GM21360 (cell line): Measurements from ENCODE around the gene ARHGAP22.
"Not testable (repeated sequence)": the region's sequence is repeated elsewhere in the genome, so short reads cannot be mapped to it uniquely, and the experiment has no call there.

Experiments
- ATAC-seq: cut with Tn5 transposase; IDR thresholded peaks from one replicate; pipeline ENCODE4 v1.9.1; 2021; ENCODE audit warnings: mild to moderate bottlenecking, moderate library complexity; ENCODE audit not compliant: unreplicated experiment

ARHGAP22 gene

DNA sequence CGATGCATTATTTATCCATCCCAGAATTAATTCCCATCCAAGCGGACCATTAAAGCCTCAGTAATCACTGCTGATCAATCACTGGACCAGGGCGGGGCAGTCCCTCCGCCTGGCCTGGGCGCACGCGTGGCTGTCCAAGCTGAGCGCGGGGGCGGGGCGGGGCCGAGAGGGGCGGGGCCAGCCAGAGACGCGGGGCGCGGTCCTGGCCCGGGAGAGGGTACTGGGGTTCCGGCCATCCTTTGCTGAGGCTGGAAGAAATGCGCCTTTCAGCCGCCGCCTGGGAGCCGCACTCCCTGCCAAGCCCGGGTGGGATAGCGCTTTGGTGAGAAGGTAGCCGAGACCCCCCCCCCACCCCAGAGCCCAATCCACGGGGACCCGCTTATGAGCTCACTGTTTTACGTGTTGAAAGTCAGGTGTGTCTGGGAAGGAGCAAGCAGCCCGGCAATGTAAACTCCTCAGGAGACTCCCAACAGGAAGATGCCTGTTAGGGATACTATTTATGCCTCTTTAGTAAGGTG is at the start of gene ARHGAP22:
Gene ARHGAP22, minus strand, starts transcription at position 83 of the 518 bp plus-strand sequence. CDS start 277 bp downstream, outside the sequence.
- no peak for ATAC-seq

GRCh38 chr10:48653944-48654698 is 49.2 kb upstream of the ARHGAP22 start:
- no peak for ATAC-seq

DNA sequence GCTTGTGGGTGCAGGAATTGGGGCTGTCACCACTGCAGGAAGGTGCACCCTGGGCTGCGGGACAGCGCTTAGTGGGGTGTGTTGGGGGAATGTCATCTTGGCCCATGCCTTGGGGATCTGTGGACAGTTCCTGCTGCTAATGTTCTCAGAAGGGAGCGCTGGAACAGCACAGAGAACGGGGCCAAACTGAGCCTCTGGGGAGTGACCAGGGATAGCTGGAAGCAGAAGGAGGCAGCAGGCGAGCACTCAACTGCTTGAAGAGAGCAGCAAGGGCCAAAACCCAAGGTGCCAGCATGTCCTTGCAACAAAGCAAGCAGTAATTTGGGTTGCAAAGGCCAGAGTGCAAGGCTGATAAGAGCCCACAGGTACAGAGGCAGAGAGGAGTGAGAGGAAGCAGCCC is 48.5 kb upstream of the ARHGAP22 start:
- no peak for ATAC-seq

GRCh38 chr10:48652344-48652743 is 47.5 kb upstream of the ARHGAP22 start:
- ATAC-seq = no peak

DNA sequence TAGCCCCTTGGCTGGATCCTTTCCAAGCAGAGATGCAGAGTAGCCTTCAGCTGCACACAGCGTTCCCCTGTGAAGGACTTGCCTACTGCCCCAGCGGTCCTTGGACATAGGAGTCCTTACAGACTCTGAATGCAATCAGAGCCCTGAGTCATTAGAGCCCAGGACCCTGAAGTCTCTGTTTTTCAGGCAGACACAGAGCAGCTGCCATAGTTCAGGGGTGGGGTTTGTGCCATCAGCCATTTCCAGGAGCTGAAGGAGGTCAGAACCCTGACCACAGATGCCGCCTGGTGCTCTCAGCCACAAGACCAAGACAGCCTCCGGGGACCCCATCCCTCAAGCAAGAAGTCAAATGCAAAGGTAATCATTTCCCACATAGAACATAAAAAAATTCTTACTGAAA is 47.0 kb upstream of the ARHGAP22 start:
- ATAC-seq = no peak

DNA sequence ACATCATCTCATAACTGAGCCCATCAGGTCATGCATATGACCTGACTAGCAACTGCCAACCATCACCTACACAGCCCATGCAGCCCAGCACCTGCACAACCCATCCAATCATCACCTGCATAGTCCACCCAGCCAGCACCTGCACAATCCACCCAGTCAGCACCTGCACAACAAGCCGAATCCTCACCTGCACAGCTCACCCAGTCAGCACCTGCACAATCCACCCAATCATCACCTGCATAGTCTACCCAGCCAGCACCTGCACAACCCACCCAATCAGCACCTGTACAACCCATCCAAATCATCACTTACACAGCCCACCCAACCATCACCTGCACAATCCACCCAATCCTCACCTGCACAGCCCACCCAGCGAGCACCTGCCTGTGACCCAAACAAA is 46.4 kb upstream of the ARHGAP22 start:
- ATAC-seq = no peak

DNA sequence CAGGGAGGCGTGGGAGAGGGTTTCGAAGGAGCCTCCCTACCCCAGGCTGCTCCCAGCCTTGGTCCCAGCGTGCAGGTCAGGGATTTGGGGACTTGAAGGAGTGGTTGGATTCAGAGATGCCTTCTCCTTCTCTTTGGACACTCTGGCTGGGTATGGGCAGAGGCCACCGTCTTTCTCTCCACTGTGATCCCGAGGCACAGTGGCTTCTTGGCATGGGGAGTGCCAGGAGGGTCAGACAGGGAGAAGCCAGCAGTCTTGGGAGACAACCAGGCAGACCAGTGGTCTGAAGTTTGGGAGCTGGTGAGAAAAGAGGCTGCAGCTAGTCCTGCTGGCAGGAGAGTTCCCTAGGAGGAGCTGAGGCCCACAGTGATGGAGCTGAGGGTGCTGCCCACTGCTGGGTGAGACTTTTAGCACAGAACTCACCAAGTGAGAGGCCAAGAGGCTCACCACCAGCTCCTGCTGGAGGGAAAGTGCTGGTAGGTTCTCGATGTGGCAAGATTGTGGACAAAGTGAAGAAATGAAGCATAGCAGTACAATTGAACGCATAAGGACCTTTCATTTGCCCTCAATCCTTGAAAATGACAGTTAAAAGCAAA is 44.6 kb upstream of the ARHGAP22 start:
- no peak for ATAC-seq

DNA sequence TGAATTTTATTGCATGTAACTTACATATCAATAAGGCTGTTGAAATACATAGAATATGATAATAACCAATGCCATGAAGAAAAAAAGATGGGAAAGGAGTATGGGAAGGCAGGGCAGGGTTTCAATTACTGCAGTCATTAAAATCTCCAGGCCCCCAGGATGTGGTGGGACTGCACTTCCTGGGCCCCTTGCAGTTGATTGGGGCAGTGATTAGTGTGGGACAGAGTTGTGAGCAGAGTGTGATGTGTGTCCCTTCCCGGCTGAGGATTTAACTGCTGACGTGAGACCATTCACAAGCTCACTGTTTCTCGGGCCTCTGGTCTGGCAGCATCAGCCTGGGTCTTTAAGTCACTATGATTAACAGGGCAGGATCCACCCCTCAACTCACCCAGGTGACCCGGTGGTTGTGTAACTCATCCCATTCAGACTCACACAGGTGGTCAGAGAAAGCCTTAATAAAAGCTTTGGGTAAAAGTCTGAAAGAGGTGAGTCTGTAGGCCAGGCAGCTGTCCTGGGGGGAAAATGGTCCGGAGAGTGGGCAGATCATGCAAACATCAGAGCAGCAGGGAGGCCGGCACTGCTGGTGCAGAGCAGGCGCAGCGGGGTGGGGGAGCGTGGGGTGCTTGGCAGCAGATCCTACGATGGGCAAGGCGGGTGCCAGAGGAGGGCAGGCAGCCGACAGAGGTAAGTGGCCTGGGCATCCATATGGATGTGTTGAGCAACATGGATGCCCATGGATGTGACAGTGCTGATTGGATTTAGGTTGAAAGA is 43.5 kb upstream of the ARHGAP22 start:
- no peak for ATAC-seq

- ATAC-seq = not testable (repeated sequence)
These were observed 42.2 kb upstream of the ARHGAP22 start for GRCh38 chr10:48647073-48647472.

DNA sequence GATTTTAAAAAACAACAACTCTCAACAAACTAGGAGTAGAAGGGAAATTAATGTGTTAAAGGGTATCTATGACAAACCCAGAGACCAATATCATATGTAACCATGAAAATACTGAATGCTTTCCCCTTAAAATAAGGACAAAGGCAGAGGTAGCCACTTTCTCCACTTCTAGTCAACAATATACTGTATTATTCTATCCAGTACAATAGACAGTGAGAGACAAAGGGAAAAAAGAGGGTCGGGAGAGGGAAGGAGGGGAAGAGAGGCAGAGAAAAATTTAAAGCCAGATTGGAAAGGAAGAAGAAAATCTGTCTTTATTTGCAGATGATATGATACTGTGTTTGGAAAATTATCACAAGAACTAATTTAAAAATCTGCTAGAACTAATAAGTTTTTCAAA is 40.7 kb upstream of the ARHGAP22 start:
- no peak for ATAC-seq

DNA sequence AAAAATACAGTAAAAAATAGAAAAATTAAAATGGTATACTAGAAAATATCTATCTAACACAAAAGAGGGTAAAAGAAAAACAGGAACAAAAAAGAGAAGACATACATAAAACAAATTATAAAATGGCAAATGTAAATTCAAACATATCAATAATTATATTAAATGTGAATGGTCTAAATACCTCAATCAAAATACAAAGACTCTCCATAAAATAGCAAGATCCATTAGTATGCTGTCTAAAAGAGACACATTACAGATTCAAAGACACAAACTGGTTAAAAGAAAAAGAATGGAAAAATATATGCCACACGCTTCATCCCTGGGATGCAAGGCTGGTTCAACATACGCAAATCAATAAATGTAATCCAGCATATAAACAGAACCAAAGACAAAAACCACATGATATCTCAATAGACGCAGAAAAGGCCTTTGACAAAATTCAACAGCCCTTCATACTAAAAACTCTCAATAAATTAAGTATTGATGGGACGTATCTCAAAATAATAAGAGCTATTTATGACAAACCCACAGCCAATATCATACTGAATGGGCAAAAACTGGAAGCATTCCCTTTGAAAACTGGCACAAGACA is 36.3 kb upstream of the ARHGAP22 start:
- ATAC-seq = not testable (repeated sequence)

- no peak for ATAC-seq
These were observed 35.5 kb upstream of the ARHGAP22 start for GRCh38 chr10:48640326-48640725.

DNA sequence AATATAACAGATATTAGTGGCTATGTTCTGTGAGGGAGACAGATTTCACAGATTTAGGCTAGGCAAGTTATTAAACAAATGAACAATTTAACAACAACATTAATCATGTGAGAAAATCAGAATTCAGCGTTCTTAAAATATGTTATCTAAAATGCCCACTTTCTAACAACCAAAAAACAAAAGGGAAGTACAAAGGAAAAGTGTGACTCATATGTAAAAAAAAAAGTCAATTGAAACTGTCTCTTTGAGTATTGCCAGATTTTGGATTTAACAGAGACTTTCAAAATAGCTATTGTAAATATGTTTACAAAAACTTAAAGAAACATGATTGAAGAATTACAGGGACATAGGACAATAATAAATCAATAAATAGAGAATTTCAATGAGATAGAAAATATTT is 34.8 kb upstream of the ARHGAP22 start:
- no peak for ATAC-seq

DNA sequence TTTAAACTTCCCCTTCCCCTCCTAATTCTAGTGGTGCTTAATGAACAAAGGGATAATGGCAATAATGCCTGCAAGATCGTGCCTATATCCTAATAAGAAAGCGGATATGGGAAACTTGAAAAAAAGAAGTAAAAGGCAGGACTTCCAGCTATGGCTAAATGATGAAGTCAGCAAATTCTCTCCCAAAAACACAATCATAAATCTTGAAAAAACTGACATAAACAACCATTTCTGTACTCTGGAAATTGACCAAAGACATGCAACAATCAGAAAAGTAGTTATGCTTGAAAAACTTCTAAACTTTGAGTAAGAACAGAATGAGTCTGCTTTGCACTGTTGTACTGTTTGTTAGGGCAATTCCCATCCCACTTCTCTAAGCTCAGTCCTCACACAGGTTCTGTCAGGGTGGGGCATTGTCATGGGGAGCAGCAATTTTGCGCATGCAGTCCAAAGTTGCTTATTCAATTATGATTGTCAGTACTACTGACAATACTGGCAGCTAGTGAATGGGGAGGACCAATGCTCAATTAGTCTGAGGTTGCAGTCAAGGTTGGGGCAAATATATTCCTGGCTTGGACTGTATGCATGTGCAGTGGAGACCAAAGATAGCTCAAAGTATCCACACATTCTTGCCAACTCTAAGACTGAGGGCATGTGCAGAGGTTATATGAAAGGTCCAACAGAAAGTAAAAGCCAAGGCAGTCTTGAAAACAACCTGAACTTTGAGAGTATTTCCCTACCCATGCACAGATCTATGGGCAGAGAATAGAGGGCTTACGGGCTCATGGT is 34.1 kb upstream of the ARHGAP22 start:
- ATAC-seq = no peak

DNA sequence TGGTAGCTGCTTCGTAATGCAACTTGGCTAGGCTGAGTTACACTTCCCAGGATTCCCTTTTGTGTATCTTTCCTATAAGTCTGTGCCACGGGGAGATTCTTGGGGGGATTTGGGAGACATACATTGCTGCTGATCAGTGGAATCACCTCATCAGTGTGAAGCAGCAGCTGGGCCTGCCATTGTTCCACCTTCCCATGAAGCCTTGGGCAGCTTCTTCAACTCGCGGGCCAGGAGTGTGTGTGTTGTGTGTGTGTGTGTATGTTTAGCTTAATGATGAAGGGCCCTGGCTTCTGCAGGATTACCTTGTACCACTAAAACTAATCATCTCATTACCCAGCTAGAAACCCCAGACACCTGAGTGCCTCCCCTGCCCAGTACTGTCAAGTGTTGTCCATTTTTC is 33.3 kb upstream of the ARHGAP22 start:
- ATAC-seq = no peak

DNA sequence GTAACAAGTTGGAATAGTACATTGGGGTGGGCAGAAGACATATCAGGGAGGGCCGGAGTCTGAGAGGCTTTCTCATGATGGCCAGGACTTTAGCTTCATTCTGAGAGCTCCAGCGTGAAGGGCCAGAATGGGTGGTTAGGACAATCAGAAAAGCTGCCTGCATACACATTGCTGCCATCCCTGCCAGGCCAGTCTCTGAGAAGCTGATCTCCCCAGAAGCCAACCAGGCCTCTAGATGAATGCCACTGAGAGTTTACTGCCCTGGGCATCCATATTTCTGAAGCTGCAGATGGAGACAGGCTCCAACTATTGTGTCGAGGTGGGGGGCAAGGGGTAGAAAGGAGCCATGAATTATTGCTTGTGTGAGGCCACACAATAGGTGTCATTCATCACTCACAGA is 32.0 kb upstream of the ARHGAP22 start:
- ATAC-seq = no peak

GRCh38 chr10:48636231-48636630 is 31.4 kb upstream of the ARHGAP22 start:
- no peak for ATAC-seq

DNA sequence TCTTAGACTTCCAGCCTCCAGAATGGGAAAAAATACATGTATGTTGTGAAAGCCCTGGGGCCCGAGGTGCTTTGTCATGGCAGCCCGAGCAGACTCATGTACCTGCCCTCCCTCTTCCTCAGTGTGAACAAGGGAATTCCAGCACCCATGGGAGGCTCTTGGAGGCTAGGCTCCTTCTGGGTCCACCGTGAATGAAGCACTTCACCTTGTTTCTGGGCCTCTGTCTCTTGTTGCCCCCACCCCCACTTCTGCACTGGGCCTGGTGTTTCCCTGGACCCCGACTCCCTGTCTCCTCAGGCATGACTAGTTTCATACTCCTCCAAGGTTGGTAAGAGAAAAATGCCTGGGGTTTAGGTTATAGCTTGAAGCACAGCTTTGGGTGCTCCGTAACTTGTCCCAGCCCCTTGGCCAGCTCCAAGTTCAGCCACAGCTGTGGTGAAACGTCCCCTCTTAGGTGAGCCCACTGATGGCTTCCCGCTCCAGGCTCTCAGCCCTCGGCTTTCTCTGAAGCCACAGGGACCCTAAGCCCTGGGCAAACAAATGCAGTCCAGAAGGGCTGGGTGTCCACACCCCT is 30.2 kb upstream of the ARHGAP22 start:
- peak; percentile 3 for ATAC-seq

DNA sequence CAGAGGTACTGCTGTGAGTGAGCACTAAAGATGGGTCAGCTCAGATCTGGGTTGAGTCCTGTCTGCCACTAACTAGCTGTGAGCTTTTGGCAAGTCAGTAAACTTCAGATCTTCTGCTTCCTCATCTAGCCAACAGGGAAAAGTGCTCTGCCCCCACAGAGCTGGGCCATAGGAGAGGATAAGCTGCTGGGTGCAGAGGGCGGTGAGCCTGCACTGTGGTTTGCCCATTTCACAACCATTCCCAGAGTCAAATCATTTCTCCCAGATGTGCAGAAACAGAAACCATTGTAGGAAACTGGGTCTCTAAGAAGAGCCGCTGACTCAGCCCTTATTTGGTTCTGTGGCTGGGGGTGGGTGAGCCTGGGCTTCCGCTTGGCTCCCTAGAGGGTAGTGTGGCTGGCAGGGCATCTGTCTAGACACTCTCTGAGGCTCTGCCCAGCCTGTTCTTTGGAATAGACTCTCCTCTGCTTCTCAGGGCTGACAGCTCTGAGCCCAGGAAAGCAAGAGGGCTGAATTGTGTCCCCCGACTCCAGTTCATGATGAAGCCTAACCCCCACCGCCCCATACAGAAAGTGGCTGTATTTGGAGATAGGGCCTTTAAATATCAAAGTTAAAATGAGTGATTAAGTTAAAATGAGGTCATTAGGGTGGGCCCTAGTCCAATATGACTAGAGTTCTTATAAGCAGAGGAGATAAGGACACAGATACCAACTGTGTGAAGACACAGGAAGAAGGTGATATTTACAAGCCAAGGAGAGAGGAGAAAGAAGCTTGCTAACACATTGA is 29.5 kb upstream of the ARHGAP22 start:
- peak; percentile 78 for ATAC-seq
